CD4-positive, CD25-positive, alpha-beta regulatory T cell (primary cell): Measurements from ENCODE around the gene DGCR2. TPM values are rescaled to one million over a fixed set of nuclear protein-coding genes. Genes with fewer than 3 reads are reported as not detected.

ENCODE experiments used
- ATAC-seq, 2 donors: fragments of 150-1000 bp; cut with Tn5 transposase; one replicate each; pipeline ENCODE4 v1.10.0; 2021; ENCODE audit warnings: low read depth in 2 of 2, moderate number of reproducible peaks in 2 of 2, moderate library complexity in 1 of 2
- DNase-seq, 3 donors: peaks; one replicate each; pipeline versions ENCODE4 v3.0.0 to v3.0.0-alpha.2; 2012 to 2022; ENCODE audit warnings: mixed read lengths in 1 of 3
- H3K27ac ChIP-seq: one replicate; pipeline ENCODE4 v1.7.0; 2013; ENCODE audit warnings: mild to moderate bottlenecking, low read length; ENCODE audit not compliant: insufficient read depth, poor library complexity, severe bottlenecking
- H3K27me3 ChIP-seq: one replicate; pipeline ENCODE4 v1.7.0; 2013; ENCODE audit warnings: low read length; ENCODE audit not compliant: control insufficient read depth, insufficient read depth
- H3K36me3 ChIP-seq: one replicate; pipeline ENCODE4 v1.7.0; 2013; ENCODE audit warnings: mild to moderate bottlenecking, low read length, moderate library complexity; ENCODE audit not compliant: control insufficient read depth, insufficient read depth
- H3K4me1 ChIP-seq: 2 replicates; pipeline ENCODE4 v1.7.0; 2013; ENCODE audit warnings: mild to moderate bottlenecking, low read length; ENCODE audit not compliant: insufficient read depth, control insufficient read depth, poor library complexity, severe bottlenecking
- H3K4me3 ChIP-seq: one replicate; pipeline ENCODE4 v1.7.0; 2013; ENCODE audit warnings: low read depth, mild to moderate bottlenecking, low read length, moderate library complexity
- H3K9me3 ChIP-seq, 2 experiments: 1 replicate in 1 of 2; 2 replicates in 1 of 2; pipeline ENCODE4 v1.7.0; 2013; ENCODE audit warnings: low read length in 2 of 2, mild to moderate bottlenecking in 1 of 2, moderate library complexity in 1 of 2; ENCODE audit not compliant: control insufficient read depth in 2 of 2
- H3K27ac Mint-ChIP-seq, 3 donors: one replicate each; pipeline ENCODE4 v1.8.0; 2020 to 2022; ENCODE audit warnings: mild to moderate bottlenecking in 3 of 3, mixed read lengths in 3 of 3, moderate library complexity in 2 of 3
- H3K27me3 Mint-ChIP-seq: one replicate; pipeline ENCODE4 v1.8.0; 2022; ENCODE audit warnings: mild to moderate bottlenecking, mixed read lengths
- H3K36me3 Mint-ChIP-seq: one replicate; pipeline ENCODE4 v1.8.0; 2020; ENCODE audit warnings: mixed read lengths
- H3K4me1 Mint-ChIP-seq, 4 donors: one replicate each; pipeline ENCODE4 v1.8.0; 2020 to 2022; ENCODE audit warnings: mixed read lengths in 4 of 4, mild to moderate bottlenecking in 1 of 4
- H3K4me3 Mint-ChIP-seq, 4 donors: one replicate each; pipeline ENCODE4 v1.8.0; 2020 to 2022; ENCODE audit warnings: mild to moderate bottlenecking in 4 of 4, mixed read lengths in 4 of 4, moderate library complexity in 3 of 4
- H3K9me3 Mint-ChIP-seq, 7 donors: one replicate each; pipeline ENCODE4 v1.8.0; 2020 to 2022; ENCODE audit warnings: mixed read lengths in 7 of 7, mild to moderate bottlenecking in 3 of 7, moderate library complexity in 2 of 7
- polyA plus RNA-seq, 4 donors: library from polyadenylated mRNA; unstranded; fragments of 300-500 nt; fragmentation: Illumina TruSeq; gene quantifications; one replicate each; pipeline ENCODE4 v1.2.3, GENCODE V29; 2021
- total RNA-seq: library from RNA; stranded (reverse); gene quantifications from one replicate; pipeline ENCODE4 v1.2.3, GENCODE V29; 2022

DGCR2 gene
- total and polyA plus RNA-seq, 5 donors from 2014 or later, result 51.8 to 75.2 (median 58.4) TPM

DNA sequence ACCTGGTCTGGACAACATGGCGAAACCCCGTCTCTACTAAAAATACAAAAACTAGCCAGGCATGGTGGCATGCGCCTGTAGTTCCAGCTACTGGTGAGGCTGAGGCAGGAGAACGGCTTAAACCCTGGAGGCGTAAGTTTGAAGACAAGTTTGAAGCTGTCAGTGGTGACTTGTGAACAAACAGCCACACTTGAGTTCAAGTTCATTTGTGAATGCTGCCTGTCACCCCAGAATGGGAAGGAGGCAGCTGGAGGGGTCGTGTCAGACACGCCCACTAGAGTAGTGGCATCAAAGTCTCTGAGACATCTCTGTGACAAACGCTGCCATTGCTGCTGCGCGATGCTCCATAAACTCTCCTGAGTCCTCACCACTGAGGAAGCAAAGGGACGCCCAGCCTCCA lies 74.2 kb downstream of the DGCR2 start:
- no peak for DNase-seq
- Histone ChIP-seq H3K4me1 (no peaks in the 10 kb centered on the region), H3K27me3 (no peaks in the 10 kb centered on the region), H3K36me3 (peaks cover 92% of the 10 kb centered on the region), H3K27ac (no peak overlapping the region), H3K9me3 (no peaks in the 10 kb centered on the region), H3K4me3 (no peak overlapping the region)
- no peak for ATAC-seq
- Mint-ChIP-seq H3K9me3 (no peaks in the 10 kb centered on the region), H3K4me1 (peaks cover 0 to 18% (median 7%) of the 10 kb centered on the region in 4 donors), H3K36me3 (peaks cover 43% of the 10 kb centered on the region), H3K27me3 (no peaks in the 10 kb centered on the region), H3K4me3 (peak overlapping the region in 1 of 4 donors; percentile 27), H3K27ac (no peak overlapping the region)

DNA sequence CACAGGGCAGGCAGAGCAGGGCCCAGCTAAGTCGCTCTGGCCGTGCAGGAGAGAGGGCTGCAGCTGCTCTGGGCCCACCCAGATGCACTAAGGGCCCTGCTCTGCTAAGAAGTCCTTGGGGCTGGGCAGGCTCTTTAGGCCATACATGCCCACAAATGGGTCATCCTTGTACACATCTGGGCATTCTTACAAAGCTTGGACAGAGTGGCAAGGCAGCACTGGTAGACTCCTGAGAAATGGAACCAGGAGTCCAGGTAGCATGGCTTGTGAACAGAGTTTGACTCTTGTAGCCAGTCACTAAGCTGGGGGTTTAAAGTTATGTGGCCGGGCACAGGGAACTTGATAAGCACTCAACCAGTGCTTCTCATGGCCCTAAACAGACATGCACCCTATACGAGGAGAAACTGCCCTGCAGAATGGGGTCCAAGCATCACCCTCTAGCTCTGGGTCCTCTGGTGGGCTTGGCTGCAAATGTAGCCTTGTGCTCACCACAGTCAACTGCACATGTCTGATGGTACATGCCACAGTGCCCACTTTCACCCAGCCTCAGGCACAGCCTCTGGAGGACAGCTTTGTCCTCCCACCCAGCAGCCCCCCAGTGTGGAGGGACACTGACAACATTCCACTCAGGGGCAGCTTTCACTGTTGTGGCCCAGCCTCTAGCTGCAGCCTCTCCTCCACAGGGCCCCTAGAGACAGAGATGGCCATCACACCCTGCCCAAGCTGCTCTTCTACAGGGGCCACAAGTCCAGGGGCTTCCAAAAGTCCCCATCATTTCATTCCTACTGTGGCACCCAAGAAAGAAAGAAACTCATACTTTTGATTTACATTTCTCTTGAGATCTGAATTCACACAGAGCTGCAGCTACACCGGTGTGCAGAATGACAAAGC lies 75.2 kb downstream of the DGCR2 start:
- H3K4me1 ChIP-seq, result no peaks in the 10 kb centered on the region
- no peak for DNase-seq
- no peak overlapping the region for H3K4me3 ChIP-seq
- H3K36me3 ChIP-seq, result peaks cover 92% of the 10 kb centered on the region
- Mint-ChIP-seq H3K4me1 (peaks cover 0 to 13% (median 7%) of the 10 kb centered on the region in 4 donors), H3K4me3 (no peak overlapping the region), H3K36me3 (peaks cover 43% of the 10 kb centered on the region), H3K27ac (peak overlapping the region in 1 of 3 donors; percentile 26), H3K9me3 (no peaks in the 10 kb centered on the region), H3K27me3 (no peaks in the 10 kb centered on the region)
- ATAC-seq, result no peak
- no peak overlapping the region for H3K27ac ChIP-seq
- H3K27me3 ChIP-seq, result no peaks in the 10 kb centered on the region
- H3K9me3 ChIP-seq, result no peaks in the 10 kb centered on the region

DNA sequence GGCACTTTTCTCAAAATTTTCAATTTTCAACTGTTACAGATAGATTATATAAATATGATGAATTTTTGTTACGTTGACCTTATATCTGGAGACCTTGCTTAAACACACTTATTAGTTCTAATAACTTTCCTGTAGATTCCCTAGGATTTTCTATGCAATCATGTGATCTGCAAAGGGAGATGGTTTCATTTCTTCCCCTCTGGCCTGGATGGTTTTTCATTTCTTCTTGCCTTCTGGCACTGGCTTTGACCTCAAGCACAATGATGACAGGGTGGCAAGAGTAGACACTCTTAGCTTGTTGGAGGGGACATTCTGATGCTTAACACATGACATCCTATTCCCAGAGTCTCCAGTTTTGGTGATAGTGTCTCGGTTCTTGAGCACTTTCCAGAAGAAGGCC lies 75.9 kb downstream of the DGCR2 start:
- no peaks in the 10 kb centered on the region for H3K27me3 ChIP-seq
- H3K4me3 Mint-ChIP-seq, result no peak overlapping the region
- H3K27me3 Mint-ChIP-seq, result no peaks in the 10 kb centered on the region
- no peak for ATAC-seq
- no peak overlapping the region for H3K27ac ChIP-seq
- H3K4me3 ChIP-seq, result no peak overlapping the region
- H3K9me3 ChIP-seq, result no peaks in the 10 kb centered on the region
- peaks cover 0 to 8% (median 3%) of the 10 kb centered on the region in 4 donors for H3K4me1 Mint-ChIP-seq
- no peaks in the 10 kb centered on the region for H3K4me1 ChIP-seq
- H3K9me3 Mint-ChIP-seq, result no peaks in the 10 kb centered on the region
- H3K36me3 Mint-ChIP-seq, result peaks cover 37% of the 10 kb centered on the region
- no peak for DNase-seq
- peak overlapping the region in 1 of 3 donors; percentile 26 for H3K27ac Mint-ChIP-seq
- peaks cover 92% of the 10 kb centered on the region for H3K36me3 ChIP-seq

DNA sequence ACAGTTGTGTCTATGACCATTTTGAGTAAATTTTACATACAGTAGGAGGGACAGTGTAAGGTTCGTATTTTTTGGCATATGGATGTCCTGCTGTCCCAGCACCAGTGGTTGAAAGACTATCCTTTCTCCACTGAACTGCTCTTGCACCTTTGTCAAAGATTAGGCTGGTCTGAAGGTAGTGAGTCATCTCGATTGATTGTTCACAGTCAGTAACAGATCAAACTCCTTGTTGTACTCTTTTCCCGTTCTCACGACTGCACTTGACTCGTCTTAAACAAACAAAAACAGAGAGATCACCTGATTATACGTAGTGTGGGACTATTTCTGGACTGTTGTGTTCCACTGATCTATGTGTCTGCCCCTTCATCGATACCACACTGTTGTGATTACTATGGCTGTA lies 77.1 kb downstream of the DGCR2 start:
- H3K36me3 Mint-ChIP-seq, result peaks cover 33% of the 10 kb centered on the region
- no peak overlapping the region for H3K4me3 Mint-ChIP-seq
- Histone ChIP-seq H3K36me3 (peaks cover 97% of the 10 kb centered on the region), H3K4me1 (no peaks in the 10 kb centered on the region), H3K27ac (no peak overlapping the region), H3K9me3 (no peaks in the 10 kb centered on the region), H3K27me3 (no peaks in the 10 kb centered on the region), H3K4me3 (no peak overlapping the region)
- ATAC-seq (no peak), DNase-seq (no peak)
- no peaks in the 10 kb centered on the region for H3K9me3 Mint-ChIP-seq
- H3K4me1 Mint-ChIP-seq, result peaks cover 0 to 3% (median under 1%) of the 10 kb centered on the region in 4 donors
- peak overlapping the region in 1 of 3 donors; percentile 12 for H3K27ac Mint-ChIP-seq
- no peaks in the 10 kb centered on the region for H3K27me3 Mint-ChIP-seq

DNA sequence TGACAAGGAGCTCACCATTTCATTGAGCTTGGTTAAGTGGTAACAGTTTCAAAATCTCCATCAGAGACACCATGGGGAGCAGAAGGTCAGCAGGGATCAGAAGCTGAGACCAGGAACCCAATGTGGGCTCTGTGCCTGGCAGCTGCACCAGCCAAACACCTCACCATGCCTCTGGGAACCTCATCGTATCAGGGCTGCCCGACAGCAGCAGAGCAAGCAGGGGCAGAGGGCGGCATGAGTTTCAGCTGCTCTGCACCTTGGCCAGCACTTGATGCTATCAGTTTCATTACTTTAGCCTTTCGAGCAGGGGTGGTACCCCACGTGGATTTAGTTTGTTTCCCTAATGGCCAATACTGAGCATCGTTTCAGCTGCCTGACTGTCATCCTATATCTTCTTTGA lies 77.8 kb downstream of the DGCR2 start:
- DNase-seq (no peak), ATAC-seq (no peak)
- H3K4me3 Mint-ChIP-seq, result no peak overlapping the region
- Histone ChIP-seq H3K4me3 (no peak overlapping the region), H3K27me3 (no peaks in the 10 kb centered on the region), H3K27ac (no peak overlapping the region), H3K9me3 (no peaks in the 10 kb centered on the region), H3K4me1 (no peaks in the 10 kb centered on the region), H3K36me3 (peaks cover 98% of the 10 kb centered on the region)
- H3K4me1 Mint-ChIP-seq, result no peaks in the 10 kb centered on the region
- H3K36me3 Mint-ChIP-seq, result peaks cover 28% of the 10 kb centered on the region
- H3K27me3 Mint-ChIP-seq, result no peaks in the 10 kb centered on the region
- peak overlapping the region in 1 of 3 donors; percentile 25 for H3K27ac Mint-ChIP-seq
- H3K9me3 Mint-ChIP-seq, result no peaks in the 10 kb centered on the region

DNA sequence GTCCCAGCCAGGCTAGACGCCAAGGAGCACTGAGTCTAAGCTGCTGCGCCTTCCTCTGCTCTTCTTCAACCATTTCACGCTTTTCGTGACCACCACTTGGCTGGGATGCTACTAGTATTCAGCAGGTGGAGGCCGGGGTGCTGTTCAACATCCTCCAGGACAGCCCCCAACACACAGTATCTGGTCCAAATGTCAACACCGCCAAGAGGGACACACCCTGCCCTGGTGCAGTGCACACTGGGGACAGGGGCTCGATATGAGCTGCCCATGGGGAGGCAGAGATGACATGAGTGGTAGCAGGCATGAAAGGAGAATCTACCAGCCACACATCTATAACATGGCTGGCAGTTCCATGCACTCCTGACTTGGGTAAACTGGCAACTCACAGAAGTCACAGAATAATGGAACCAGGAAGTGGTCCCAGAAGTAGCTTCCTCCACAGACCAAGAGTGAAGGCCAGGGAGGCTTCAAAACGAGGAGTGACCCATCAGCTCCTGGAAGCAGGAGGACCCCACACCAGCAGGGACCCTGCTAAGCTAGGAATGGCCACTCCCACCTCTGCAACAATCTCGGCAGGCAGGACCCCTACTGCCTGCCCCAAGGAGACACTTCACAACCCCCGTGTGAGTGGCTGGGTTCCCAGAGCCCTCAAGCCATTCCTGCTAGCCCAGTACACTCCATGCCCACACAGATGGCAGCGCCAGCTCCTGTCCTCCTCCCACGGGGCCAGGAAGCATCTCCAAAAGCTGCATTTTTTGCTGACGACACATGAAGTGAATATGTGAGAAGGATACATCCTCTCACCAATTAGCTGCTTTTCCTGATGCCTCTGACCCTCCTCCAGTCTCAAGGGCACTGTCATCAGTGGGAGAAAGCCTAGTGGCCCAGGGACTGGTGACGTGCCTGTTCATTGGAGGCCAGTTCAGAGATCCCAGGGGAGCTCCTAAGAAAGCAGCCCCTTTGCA lies 78.8 kb downstream of the DGCR2 start:
- DNase-seq, result no peak
- H3K36me3 Mint-ChIP-seq, result peaks cover 21% of the 10 kb centered on the region
- H3K9me3 Mint-ChIP-seq, result no peaks in the 10 kb centered on the region
- H3K27me3 Mint-ChIP-seq, result no peaks in the 10 kb centered on the region
- H3K36me3 ChIP-seq, result peaks cover 97% of the 10 kb centered on the region
- no peaks in the 10 kb centered on the region for H3K4me1 Mint-ChIP-seq
- H3K27ac Mint-ChIP-seq, result peak overlapping the region in 1 of 3 donors; percentile 14
- H3K4me1 ChIP-seq, result no peaks in the 10 kb centered on the region
- no peak overlapping the region for H3K4me3 Mint-ChIP-seq
- H3K27ac ChIP-seq, result no peak overlapping the region
- no peaks in the 10 kb centered on the region for H3K27me3 ChIP-seq
- ATAC-seq, result no peak
- no peak overlapping the region for H3K4me3 ChIP-seq
- H3K9me3 ChIP-seq, result no peaks in the 10 kb centered on the region

DNA sequence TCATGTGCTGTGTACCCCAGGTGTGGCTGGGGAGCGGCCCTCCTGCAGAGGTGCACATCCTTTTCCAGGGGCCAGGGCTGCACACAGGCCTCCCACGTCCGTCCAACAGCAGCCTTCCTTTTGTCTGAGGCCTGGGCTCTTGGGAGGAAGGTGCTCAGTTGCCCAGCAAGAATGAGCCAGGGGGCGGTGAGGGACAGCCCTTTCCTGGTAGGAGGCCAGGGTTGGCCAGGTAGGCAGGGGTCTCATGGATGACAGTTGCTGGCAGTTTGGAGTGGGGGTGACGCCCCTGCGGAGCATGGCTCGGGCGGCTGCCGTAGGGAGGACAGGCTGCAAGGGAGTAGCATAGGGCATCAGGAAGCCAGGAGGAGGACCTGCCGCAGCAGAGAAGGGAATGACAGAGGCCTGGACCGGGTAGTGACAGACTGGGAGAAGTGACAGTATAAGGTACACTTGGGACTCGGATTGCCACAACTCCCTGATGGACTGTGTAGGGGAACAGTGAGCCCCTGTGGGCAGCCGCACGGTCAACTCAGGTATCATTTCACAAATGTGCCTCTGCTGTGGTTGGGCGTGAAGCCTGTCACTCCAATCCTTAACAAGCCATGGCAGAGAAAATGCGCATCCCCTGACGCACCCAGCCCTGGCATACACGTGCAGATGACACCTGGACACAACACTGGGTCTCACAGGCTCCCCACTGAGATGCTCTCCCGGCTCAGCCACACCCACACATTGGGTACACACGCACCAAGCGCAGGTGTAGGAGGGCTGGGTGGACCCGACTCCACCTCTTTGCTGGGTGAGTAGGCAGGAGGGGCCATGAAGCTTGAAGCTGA lies 79.7 kb downstream of the DGCR2 start:
- H3K4me3 Mint-ChIP-seq, result no peak overlapping the region
- DNase-seq (no peak), ATAC-seq (no peak)
- Histone ChIP-seq H3K9me3 (no peaks in the 10 kb centered on the region), H3K27me3 (no peaks in the 10 kb centered on the region), H3K36me3 (peaks cover 97% of the 10 kb centered on the region), H3K4me1 (no peaks in the 10 kb centered on the region), H3K27ac (no peak overlapping the region), H3K4me3 (no peak overlapping the region)
- H3K9me3 Mint-ChIP-seq, result no peaks in the 10 kb centered on the region
- no peaks in the 10 kb centered on the region for H3K27me3 Mint-ChIP-seq
- H3K4me1 Mint-ChIP-seq, result no peaks in the 10 kb centered on the region
- H3K36me3 Mint-ChIP-seq, result peaks cover 18% of the 10 kb centered on the region
- H3K27ac Mint-ChIP-seq, result no peak overlapping the region
